Ishikawa (cell line): ENCODE measurements around the gene DENND1A.

Source experiments
- CREB1 ChIP-seq: IDR thresholded peaks from 2 replicates; pipeline ENCODE4 v1.6.1; 2012; ENCODE audit warnings: low read depth
- RAD21 ChIP-seq: IDR thresholded peaks from 2 replicates; pipeline ENCODE4 v1.6.1; 2012; ENCODE audit warnings: low read depth
- YY1 ChIP-seq: IDR thresholded peaks from 2 replicates; pipeline ENCODE4 v1.6.1; 2012; ENCODE audit warnings: low read depth
- TF ChIP-seq, protein P1 (sequence below): IDR thresholded peaks from 2 replicates; pipeline ENCODE4 v1.6.1; 2012

DNA sequence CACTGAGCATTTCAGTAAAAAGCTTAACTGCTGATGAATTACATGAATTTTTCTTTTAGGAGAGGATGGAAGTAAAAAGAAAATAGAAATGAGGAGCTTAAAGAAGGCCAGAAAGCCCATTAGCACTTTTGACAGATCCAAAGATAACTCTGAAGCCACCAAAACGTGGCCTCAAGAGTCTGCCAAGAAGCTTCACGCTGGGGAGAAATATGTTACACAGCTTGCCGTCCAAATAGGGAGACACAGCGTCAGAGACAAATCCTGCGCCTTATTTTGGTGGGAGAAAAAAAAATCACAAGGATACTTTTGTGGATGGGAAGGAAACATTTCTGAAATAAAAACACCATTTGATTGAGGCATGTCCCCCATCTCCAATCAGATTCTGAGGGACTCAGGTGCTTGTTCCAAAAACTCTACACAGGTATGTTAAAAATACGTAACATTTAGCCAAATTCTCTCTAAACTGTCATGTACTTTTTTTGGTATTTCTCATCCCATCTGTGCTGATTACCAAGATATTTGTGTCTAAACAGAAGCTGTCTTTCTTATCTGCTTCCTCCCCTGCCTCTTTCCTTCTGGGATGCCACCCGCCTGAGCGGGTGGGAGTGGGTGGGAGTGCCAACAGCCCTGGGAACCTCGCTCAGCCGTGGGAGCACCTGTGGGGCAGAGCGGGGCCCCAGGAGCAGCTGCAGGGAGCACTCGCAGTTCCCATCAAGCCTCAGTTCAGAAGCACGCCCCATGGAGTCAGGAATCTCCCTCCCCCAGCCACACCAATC is 275.5 kb downstream of the DENND1A start:
- TF ChIP-seq RAD21: no peak
- TF ChIP-seq CREB1: no peak
- TF ChIP-seq, protein P1, sequence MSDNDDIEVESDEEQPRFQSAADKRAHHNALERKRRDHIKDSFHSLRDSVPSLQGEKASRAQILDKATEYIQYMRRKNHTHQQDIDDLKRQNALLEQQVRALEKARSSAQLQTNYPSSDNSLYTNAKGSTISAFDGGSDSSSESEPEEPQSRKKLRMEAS: no peak
- no peak for TF ChIP-seq YY1
